Measurements from ENCODE around the gene ITGB6. TPM values are rescaled to one million over a fixed set of nuclear protein-coding genes. Genes with fewer than 3 reads are reported as not detected.

Gene ITGB6
- total and polyA plus RNA-seq, 10 of the 15 experiments (the other 5 are each of a cell fraction or from before 2014, with no cell fraction given): 0.04 TPM; not detected in 9

GRCh38 chr2:160108646-160109045 lies 91.4 kb downstream of the ITGB6 start:
- CTCF ChIA-PET: interaction anchor here (0.6 to 4.9 kb wide), 15 partner anchors 12 to 1109 kb away, joined by 3 to 122 read pairs (median 5); no protein-coding TSS in a partner anchor

More at GRCh38 chr2:160108646-160109045, 91.4 kb downstream of the ITGB6 start:
- DNase-seq (ENCODE audit: low read depth, low spot score) (no peak), ATAC-seq (no peak), FAIRE-seq (no peak)
- RAD21 ChIA-PET (ENCODE audit: unreplicated experiment): interaction anchor here (1.1 to 3.9 kb wide), 3 partner anchors 11 to 132 kb away, joined by 3 to 51 read pairs (median 5); no protein-coding TSS in a partner anchor
- H3K9me3 ChIP-seq (replicated peaks; ENCODE audit: control insufficient read depth, insufficient read depth, low read length): no peaks in the 10 kb centered on the region
- TF ChIP-seq NR2C2 (IDR thresholded peaks at IDR 0.05; ENCODE audit: borderline replicate concordance, control insufficient read depth, insufficient read length, low read depth) (no peak), RELB (IDR thresholded peaks at IDR 0.05; ENCODE audit: low read depth) (no peak), BMI1 (IDR thresholded peaks at IDR 0.05; ENCODE audit: borderline replicate concordance) (no peak), ZNF274 (IDR thresholded peaks at IDR 0.05; ENCODE audit: insufficient read depth, insufficient read length) (no peak), CHD1 (IDR thresholded peaks at IDR 0.05; ENCODE audit: low read depth, low read length) (no peak)
- H3K79me2 ChIP-seq (ENCODE audit: control insufficient read depth, insufficient read depth, low read length): no peaks in the 10 kb centered on the region
- 1% methylated on average over 2 of the region's 2 CpGs for WGBS (ENCODE audit: insufficient coverage, insufficient replicate concordance, low lambda C conversion rate, missing lambda C conversion rate)
- in situ Hi-C loops (cut with MboI): loop anchor here (5.0 kb wide), 1 partner anchor 104 kb away; no protein-coding TSS in a partner anchor
- SMC1A ChIA-PET (ENCODE audit: uncharacterized antibody, unreplicated experiment): interaction anchor here (1.0 to 3.1 kb wide), 6 partner anchors 13 to 216 kb away, joined by 3 to 18 read pairs (median 3); no protein-coding TSS in a partner anchor
- H3K4me1 ChIP-seq (ENCODE audit: control insufficient read depth, insufficient read depth, low read length): peaks cover 13% of the 10 kb centered on the region
- intact Hi-C loops (cut with micrococcal nuclease; ENCODE audit: unreplicated experiment): loop anchor here (10.0 kb wide), 2 partner anchors 214 to 956 kb away; no protein-coding TSS in a partner anchor
- BruUV-seq (replicated peaks): no TSS peak
- no peaks in the 10 kb centered on the region for H4K20me1 ChIP-seq (ENCODE audit: control insufficient read depth, insufficient read depth)
- H3K27me3 ChIP-seq (replicated peaks in 1 of 2; ENCODE audit: control insufficient read depth in 2 of 2, insufficient read depth in 2 of 2, low read length in 1 of 2): peaks cover 0 to 2% of the 10 kb centered on the region in 2 experiments; a peak in 1 of 4 replicates
- no peak overlapping the region for H3K4me3 ChIP-seq
- H2AFZ ChIP-seq (ENCODE audit: control insufficient read depth, low read depth, low read length): no peak overlapping the region
- no peaks in the 10 kb centered on the region for H3K36me3 ChIP-seq (ENCODE audit: control insufficient read depth in 2 of 2, insufficient read depth in 2 of 2, low read length in 1 of 2)
- no peak overlapping the region for H3K4me2 ChIP-seq (ENCODE audit: control insufficient read depth, insufficient read depth)
- no peak overlapping the region for H3K27ac ChIP-seq (ENCODE audit: control insufficient read depth, insufficient read depth)
- POLR2A ChIA-PET: no interaction called here
- no peak overlapping the region for H3K9ac ChIP-seq (ENCODE audit: control insufficient read depth, insufficient read depth, low read length)

Data from GM12878 (cell line).